Stimulated activated CD4-positive, alpha-beta T cell treated with anti-CD3 and anti-CD28 coated beads, Interleukin-1b, Interleukin-23, amount 100 ng/mL, for 1 hour (primary cell): ENCODE results near the gene CELF2.
"Not testable (repeated sequence)": the region's sequence is repeated elsewhere in the genome, so short reads cannot be mapped to it uniquely, and the experiment has no call there.

Experiments
- DNase-seq, 2 donors: peaks; one replicate each; pipeline ENCODE4 v3.0.0-alpha.2; 2020; ENCODE audit warnings: low read depth in 2 of 2

Gene CELF2

GRCh38 chr10:11345224-11346054 lies 327.8 kb downstream of the CELF2 start:
- DNase-seq: no peak

DNA sequence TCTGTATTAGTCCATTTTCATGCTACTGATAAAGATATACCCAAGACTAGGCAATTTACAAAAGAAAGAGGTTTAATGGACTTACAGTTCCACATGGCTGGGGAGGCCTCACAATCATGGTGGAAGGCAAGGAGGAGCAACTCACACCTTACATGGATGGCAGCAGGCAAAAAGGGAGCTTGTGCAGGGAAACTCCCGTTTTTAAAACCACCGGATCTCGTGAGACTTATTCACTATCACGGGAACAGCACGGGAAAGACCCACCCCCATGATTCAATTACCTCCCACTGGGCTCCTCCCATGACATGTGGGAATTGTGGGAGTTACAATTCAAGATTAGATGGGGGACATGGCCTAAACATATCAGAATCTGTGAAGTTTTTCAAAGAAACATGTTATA lies 329.9 kb downstream of the CELF2 start:
- not testable (repeated sequence) for DNase-seq

- no peak for DNase-seq
Measured at GRCh38 chr10:11351801-11352200, 334.1 kb downstream of the CELF2 start.

GRCh38 chr10:11353006-11353896 lies 335.6 kb downstream of the CELF2 start:
- DNase-seq: no peak

GRCh38 chr10:11354823-11355222 lies 337.2 kb downstream of the CELF2 start:
- no peak for DNase-seq

- DNase-seq: no peak
Measured at GRCh38 chr10:11355592-11355991, 337.9 kb downstream of the CELF2 start.

DNA sequence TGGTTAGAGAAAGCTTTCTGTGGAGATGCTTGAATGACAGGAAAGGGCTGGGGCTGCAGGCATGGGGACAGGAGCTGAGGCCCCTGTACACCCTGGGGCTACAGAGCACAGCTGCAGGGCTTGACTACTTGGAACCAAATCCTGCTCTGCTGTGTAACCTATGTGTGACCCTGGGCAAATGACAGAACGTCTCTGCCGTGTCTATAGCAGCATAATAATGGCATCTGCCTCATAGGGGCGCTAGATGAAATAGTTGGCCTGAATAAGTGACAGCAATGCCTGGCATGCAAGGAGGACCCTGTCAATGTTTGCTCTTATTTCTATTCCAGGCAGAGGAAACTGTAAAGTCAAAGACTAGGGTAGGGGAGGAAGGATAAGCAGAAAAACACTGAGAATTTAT lies 339.8 kb downstream of the CELF2 start:
- no peak for DNase-seq

GRCh38 chr10:11358011-11358410 lies 340.3 kb downstream of the CELF2 start:
- DNase-seq: no peak

DNA sequence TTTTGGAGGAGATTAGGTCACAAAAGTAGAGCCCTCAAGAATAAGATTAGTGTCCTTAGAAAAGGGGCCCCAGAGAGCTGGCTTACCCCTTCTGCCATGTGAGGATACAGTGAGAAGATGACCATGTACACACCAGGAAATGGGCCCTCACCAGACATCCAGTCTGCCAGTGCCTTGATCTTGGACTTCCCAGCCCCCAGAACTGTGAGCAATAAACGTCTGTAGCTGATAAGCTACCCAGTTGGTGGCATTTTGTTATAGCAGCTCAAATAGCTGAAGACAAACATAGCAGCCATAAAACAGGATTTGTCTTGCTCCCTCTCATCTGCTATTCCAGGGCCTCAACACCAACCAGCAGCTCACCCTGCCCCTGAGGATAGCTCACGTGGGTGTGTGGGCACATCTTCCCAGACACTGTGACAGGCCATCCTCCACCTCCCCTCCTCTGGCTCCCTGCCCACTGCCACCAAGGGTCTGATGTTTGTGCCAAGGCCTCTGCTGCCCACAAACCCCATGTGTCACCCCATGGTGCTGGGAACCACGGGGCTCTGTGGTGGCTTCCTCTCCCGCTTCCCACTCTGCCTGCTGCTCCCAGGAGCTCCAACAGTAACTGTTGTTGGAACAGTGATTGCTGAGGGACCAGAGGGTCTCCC lies 341.4 kb downstream of the CELF2 start:
- no peak for DNase-seq

DNA sequence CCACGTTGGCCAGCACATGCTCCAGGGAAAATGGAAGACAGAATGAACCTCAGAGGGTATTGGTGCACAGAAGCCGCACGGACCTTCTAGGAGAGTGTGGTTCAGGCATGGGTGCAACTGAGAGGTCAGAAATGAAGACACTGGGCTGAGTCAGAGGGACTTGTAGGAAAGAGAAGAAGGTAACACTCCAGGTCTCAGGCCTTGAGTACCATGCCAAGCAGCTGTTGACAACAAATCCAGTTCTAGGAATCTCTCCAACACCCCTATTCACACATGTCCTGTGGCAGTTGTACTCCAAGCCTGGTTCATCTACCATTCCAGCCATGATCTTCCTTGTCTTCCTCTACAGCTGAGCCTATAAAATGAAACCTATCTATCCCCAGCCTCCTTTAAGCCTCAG lies 342.2 kb downstream of the CELF2 start:
- no peak for DNase-seq

- DNase-seq: no peak
Measured at GRCh38 chr10:11363497-11363896, 345.8 kb downstream of the CELF2 start.

DNA sequence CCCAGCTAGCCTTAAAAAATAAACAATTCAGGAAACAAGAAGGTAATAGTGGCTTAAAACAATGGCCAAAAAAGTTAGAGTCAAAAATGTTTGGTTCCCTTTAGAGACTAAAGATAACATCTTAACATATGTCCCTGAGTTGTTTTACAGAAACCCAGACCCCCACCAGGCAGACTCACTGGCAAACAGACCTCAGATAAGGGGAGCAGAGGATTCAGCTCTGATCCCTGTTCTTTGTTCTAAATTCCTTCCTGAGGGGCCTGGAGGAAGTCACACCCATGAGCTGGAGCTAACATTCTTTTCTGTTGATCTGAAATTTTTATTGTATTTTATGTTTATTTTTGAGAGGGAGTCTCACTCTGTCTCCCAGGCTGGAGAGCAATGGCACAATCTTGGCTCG lies 346.6 kb downstream of the CELF2 start:
- no peak for DNase-seq

DNA sequence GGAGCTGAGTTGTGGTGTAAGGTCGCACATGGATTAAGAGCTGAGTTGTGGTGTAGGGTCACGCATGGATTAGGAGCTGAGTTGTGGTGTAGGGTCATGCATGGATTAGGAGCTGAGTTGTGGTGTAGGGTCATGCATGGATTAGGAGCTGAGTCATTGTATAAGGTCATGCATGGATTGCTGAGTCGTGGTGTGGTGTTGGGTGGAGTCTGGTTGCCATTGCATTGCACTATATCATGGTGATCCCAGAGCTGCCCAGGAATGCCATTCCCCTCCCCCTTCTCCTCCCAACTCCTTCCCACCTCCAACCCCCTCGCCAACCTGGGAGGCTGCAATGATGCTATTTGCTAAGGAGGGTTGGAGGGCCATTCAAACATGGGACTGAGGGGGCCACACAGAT lies 349.2 kb downstream of the CELF2 start:
- not testable (repeated sequence) for DNase-seq

GRCh38 chr10:11367505-11367904 lies 349.8 kb downstream of the CELF2 start:
- DNase-seq: no peak

DNA sequence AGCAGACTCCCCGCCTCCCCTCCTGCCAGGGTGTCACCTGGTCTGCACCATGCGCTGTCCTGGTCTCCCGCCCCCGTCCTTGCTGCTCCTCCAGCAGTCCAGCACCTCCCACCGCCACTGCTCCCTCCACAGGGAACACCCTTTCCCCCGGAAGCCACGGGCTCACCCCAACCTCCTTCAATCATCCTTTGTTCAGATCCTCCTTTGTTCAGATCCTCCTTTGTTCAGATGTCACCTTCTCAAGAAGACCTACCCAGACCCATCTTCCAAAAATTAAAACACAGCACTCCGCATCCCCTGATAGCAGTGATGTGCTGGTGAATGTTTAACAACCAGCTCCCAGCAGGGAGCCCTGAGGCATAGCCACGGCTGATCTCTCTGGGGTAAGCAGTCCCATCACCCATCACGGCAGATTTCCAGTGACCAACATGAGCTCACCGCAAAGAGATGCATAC lies 356.1 kb downstream of the CELF2 start:
- DNase-seq: no peak

- DNase-seq: no peak
Measured at GRCh38 chr10:11377267-11377666, 359.6 kb downstream of the CELF2 start.

DNA sequence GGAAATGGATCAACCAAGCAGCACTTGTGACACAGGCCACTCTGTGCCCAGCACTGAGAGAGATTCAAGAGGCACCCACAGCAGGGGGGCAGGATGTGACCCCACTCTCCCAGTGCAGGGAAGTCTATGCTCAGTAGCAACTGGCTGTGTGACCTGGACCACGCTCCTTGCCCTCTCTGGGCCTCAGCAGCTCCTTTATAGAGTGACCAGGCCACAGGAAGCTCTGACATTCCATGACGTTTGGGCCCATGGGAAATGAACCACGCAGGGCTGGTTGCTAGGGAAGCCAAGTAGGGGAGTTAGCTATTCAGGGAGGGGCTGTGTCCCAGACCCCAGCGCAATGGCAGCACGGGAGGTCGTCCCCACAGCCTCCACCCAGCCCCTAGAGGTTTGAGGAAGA lies 361.2 kb downstream of the CELF2 start:
- DNase-seq: no peak

- DNase-seq: no peak
Measured at GRCh38 chr10:11379771-11380170, 362.1 kb downstream of the CELF2 start.

DNA sequence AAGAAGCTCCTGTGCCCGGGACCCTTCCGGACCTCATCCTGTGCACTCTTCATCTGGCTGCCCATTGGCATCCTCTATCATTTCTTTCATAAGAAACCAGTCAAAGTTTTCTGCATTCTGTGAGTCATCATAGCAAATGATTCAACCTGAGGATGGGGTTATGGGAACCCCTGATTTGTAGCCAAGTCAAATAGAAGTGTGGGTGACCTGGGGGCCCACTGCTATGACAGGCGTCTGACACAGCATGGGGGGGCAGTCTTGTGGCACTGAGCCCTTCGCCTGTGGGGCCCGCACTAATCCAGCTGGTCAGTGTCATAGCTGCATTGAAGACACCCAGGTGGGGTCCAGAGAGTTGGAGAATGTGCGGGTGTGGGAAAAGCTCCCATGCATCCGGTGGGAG lies 363.4 kb downstream of the CELF2 start:
- no peak for DNase-seq

DNA sequence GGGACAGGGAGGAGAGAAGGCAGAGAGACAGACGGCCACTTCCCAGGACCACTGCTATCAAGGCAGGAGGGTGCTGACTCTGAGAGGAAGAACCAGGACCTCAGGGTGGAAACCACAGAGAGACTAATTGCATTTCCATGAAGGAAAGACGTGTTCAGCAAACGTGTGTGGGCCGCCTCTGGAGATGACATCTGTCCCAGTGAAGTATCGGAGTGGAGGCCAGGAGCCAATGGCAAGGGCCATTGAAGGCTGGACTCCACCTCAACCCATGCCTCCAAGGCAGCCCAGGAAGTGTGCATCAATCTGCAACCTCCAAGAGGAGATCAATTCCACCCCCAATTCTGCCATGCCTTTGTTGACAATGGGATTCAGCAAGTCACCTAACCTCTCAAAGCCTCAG lies 363.8 kb downstream of the CELF2 start:
- no peak for DNase-seq

DNA sequence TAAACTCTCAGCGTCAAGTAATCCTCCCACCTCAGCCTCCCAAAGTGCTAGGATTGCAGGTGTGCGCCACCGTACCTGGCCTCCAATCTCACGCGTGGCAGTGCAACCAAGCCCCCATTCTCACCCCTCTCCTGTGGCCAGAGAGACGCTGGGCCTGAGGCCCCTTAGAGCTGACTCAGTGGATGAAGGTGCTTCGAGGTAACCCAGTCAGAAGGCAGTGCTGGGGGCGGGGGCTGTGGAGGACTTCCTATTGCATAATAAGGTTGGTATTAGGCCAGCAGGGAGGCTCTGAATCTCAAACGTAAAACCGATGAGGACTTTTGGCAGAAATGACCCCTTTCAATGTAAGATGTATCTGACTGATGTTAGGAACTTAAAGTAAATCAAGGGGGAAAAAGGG lies 364.5 kb downstream of the CELF2 start:
- DNase-seq: no peak

GRCh38 chr10:11386044-11386443 lies 368.4 kb downstream of the CELF2 start:
- DNase-seq: no peak
